BLaER1 treated with 17β-estradiol and CSF1 and Interleukin-3, amounts not matched to agents 10 nM and 100 nM (cell line): Measurements from ENCODE around the gene IST1.

Source experiments
- H3K27ac ChIP-seq, 11 experiments: shearing (Covaris generic); formaldehyde crosslinking; 2 replicates each; pipeline ENCODE4 v1.8.1; 2022
- H3K27me3 ChIP-seq, 11 experiments: shearing (Covaris generic); formaldehyde crosslinking; 2 replicates each; pipeline ENCODE4 v1.8.1; 2022
- H3K36me3 ChIP-seq, 11 experiments: shearing (Covaris generic); formaldehyde crosslinking; 2 replicates each; pipeline ENCODE4 v1.8.1; 2022
- H3K4me1 ChIP-seq, 10 experiments: shearing (Covaris generic); formaldehyde crosslinking; 2 replicates each; pipeline ENCODE4 v1.8.1; 2022
- H3K4me2 ChIP-seq, 11 experiments: shearing (Covaris generic); formaldehyde crosslinking; 2 replicates each; pipeline ENCODE4 v1.8.1; 2022
- H3K4me3 ChIP-seq, 10 experiments: shearing (Covaris generic); formaldehyde crosslinking; 2 replicates each; pipeline ENCODE4 v1.8.1; 2022
- H3K9ac ChIP-seq, 11 experiments: shearing (Covaris generic); formaldehyde crosslinking; 2 replicates each; pipeline ENCODE4 v1.8.1; 2022
- H3K9me3 ChIP-seq, 11 experiments: shearing (Covaris generic); formaldehyde crosslinking; replicated peaks in 1 of 11; 2 replicates each; pipeline ENCODE4 v1.8.1; 2022
- H4K20me1 ChIP-seq, 11 experiments: shearing (Covaris generic); formaldehyde crosslinking; 2 replicates each; pipeline ENCODE4 v1.8.1; 2022
- Cebpa-rat ChIP-seq, 11 experiments: shearing (Covaris generic); IDR thresholded peaks; 2 replicates each; pipeline ENCODE4 v1.8.1; 2022

Gene IST1

GRCh38 chr16:71971571-71971970, 76.2 kb downstream of the IST1 start:
- H3K4me1 ChIP-seq = no peaks in the 10 kb centered on the region
- no peaks in the 10 kb centered on the region for H3K27me3 ChIP-seq
- H3K9me3 ChIP-seq = no peaks in the 10 kb centered on the region
- H3K27ac ChIP-seq = no peak overlapping the region
- no peak overlapping the region for H3K4me2 ChIP-seq
- no peak overlapping the region for H3K9ac ChIP-seq
- TF ChIP-seq Cebpa-rat (IDR thresholded peaks at IDR 0.05) = no peak
- no peak overlapping the region for H3K4me3 ChIP-seq
- no peaks in the 10 kb centered on the region for H4K20me1 ChIP-seq
- H3K36me3 ChIP-seq = no peaks in the 10 kb centered on the region

DNA sequence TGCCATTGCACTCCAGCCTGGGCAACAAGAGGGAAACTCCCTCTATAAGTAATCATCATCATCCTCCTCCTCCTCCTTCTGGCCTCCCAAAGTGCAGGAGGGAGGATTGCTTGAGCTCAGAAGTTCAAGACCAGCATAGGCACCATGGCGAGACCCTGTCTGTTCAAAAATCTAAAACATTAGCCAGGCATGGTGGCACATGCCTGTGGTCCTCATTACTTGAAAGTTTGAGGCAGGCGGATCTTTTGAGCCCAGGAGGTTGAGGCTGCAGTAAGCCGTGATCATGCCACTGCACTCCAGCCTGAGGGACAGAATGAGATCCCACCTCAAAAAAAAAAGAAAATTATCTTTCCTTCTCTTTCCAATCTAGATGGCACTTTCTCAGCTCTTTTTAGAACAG, 77.0 kb downstream of the IST1 start:
- no peaks in the 10 kb centered on the region for H3K4me1 ChIP-seq
- H3K36me3 ChIP-seq = no peaks in the 10 kb centered on the region
- no peaks in the 10 kb centered on the region for H4K20me1 ChIP-seq
- H3K27me3 ChIP-seq = no peaks in the 10 kb centered on the region
- no peaks in the 10 kb centered on the region for H3K9me3 ChIP-seq
- no peak overlapping the region for H3K4me3 ChIP-seq
- H3K4me2 ChIP-seq = no peak overlapping the region
- H3K27ac ChIP-seq = no peak overlapping the region
- no peak for TF ChIP-seq Cebpa-rat (IDR thresholded peaks at IDR 0.05)
- no peak overlapping the region for H3K9ac ChIP-seq

DNA sequence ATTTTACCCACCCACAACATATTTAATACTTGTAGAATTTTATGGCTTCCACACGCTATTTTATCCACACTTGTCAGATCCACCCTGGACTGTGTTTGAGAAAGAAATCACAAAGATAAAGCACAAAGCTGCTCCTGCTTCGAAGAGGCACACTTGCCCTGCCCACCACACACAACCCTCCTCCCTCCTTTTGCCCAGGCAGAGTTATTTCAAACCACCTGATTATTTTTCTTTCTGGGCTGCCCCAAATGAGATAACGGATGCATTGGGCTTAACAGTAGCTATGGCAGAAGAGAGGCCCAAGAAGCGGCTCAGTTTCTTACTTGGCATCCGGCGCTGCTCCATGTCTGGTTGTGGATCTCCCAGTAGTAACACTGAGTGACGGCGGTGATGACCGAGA, 77.7 kb downstream of the IST1 start:
- H3K9ac ChIP-seq = no peak overlapping the region
- no peak overlapping the region for H3K4me2 ChIP-seq
- H4K20me1 ChIP-seq = no peaks in the 10 kb centered on the region
- H3K36me3 ChIP-seq = no peaks in the 10 kb centered on the region
- no peaks in the 10 kb centered on the region for H3K27me3 ChIP-seq
- H3K27ac ChIP-seq = no peak overlapping the region
- no peaks in the 10 kb centered on the region for H3K9me3 ChIP-seq
- TF ChIP-seq Cebpa-rat (IDR thresholded peaks at IDR 0.05) = no peak
- no peak overlapping the region for H3K4me3 ChIP-seq
- no peaks in the 10 kb centered on the region for H3K4me1 ChIP-seq

DNA sequence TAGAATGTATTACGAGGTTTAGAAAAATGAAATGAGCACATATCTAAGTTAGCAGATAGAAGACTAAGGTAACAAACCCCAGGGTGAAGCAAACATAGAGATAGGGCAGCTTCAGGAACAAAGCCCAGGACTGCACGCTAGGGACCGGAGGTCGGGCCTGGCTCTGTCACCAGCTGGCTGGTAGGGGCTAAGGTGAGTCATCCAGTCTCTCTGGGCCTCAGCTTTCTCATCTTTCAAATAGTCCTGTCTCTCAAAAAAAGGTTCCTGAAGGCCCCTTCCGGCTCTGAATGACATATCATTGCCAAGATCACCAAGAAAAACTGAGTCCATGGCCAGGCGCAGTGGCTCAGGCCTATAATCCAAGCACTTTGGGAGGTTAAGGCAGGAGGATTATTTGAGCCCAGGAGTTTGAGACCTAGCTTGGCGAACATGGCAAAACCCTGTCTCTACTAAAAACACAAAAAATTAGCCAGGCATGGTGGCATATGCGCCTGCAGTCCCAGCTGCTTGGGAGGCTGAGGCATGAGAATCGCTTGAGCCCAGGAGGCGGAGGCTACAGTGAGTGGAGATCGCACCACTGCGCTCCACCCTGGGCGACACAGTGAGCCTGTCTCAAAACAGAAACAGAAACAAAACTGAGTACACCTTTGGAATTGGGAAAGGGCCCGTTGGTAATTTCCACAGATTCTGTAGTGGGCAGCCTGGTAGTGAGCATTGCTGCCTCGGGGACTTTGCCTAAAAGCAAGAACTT, 78.9 kb downstream of the IST1 start:
- Histone ChIP-seq H3K36me3 (no peaks in the 10 kb centered on the region), H4K20me1 (no peaks in the 10 kb centered on the region), H3K27me3 (no peaks in the 10 kb centered on the region), H3K27ac (no peak overlapping the region), H3K4me3 (no peak overlapping the region), H3K9me3 (no peaks in the 10 kb centered on the region), H3K9ac (no peak overlapping the region), H3K4me1 (no peaks in the 10 kb centered on the region), H3K4me2 (no peak overlapping the region)
- no peak for TF ChIP-seq Cebpa-rat (IDR thresholded peaks at IDR 0.05)
